ENCODE data around the gene MYO1D. TPM values are rescaled to one million over a fixed set of nuclear protein-coding genes. Genes with fewer than 3 reads are reported as not detected.
"Not testable (repeated sequence)": the region's sequence is repeated elsewhere in the genome, so short reads cannot be mapped to it uniquely, and the experiment has no call there.

The MYO1D gene
- polyA plus RNA-seq: 66.8 TPM
- long read RNA-seq, donor 1, full-length matches to known transcripts: 4 of 4 reads
- long read RNA-seq, donor 1, partial matches to known transcripts: 0 of 4 reads
- long read RNA-seq, donor 1, other reads (novel, unspliced or antisense): 0 of 4 reads
- long read RNA-seq, donor 2, full-length matches to known transcripts: 8 of 8 reads
- long read RNA-seq, donor 2, partial matches to known transcripts: 0 of 8 reads
- long read RNA-seq, donor 2, other reads (novel, unspliced or antisense): 0 of 8 reads
- long read RNA-seq, donor 3: 0 reads
- long read RNA-seq, donor 4: 0 reads
- long read RNA-seq, donor 5, full-length matches to known transcripts: 5 of 5 reads
- long read RNA-seq, donor 5, partial matches to known transcripts: 0 of 5 reads
- long read RNA-seq, donor 5, other reads (novel, unspliced or antisense): 0 of 5 reads
- long read RNA-seq, donor 6, full-length matches to known transcripts: 11 of 16 reads
- long read RNA-seq, donor 6, partial matches to known transcripts: 5 of 16 reads
- long read RNA-seq, donor 6, other reads (novel, unspliced or antisense): 0 of 16 reads
- long read RNA-seq, donor 7, full-length matches to known transcripts: 3 of 3 reads
- long read RNA-seq, donor 7, partial matches to known transcripts: 0 of 3 reads
- long read RNA-seq, donor 7, other reads (novel, unspliced or antisense): 0 of 3 reads
- long read RNA-seq, donor 8, full-length matches to known transcripts: 9 of 9 reads
- long read RNA-seq, donor 8, partial matches to known transcripts: 0 of 9 reads
- long read RNA-seq, donor 8, other reads (novel, unspliced or antisense): 0 of 9 reads
- long read RNA-seq, donor 9, full-length matches to known transcripts: 8 of 14 reads
- long read RNA-seq, donor 9, partial matches to known transcripts: 6 of 14 reads
- long read RNA-seq, donor 9, other reads (novel, unspliced or antisense): 0 of 14 reads
- long read RNA-seq, donor 10, full-length matches to known transcripts: 13 of 18 reads
- long read RNA-seq, donor 10, partial matches to known transcripts: 5 of 18 reads
- long read RNA-seq, donor 10, other reads (novel, unspliced or antisense): 0 of 18 reads
- long read RNA-seq, donor 11, full-length matches to known transcripts: 5 of 5 reads
- long read RNA-seq, donor 11, partial matches to known transcripts: 0 of 5 reads
- long read RNA-seq, donor 11, other reads (novel, unspliced or antisense): 0 of 5 reads

- peak within 1 kb of the TSS; percentile 86 for H3K27ac ChIP-seq (ENCODE audit: low read length)
- H3K4me1 ChIP-seq (ENCODE audit: control insufficient read depth, insufficient read depth, low read length): peaks cover 34% of the 10 kb centered on the region
- WGBS (ENCODE audit: insufficient coverage, low lambda C conversion rate): no CpG with 5 or more reads among the region's 101 CpGs
- no peaks in the 10 kb centered on the region for H3K9me3 ChIP-seq (ENCODE audit: control insufficient read depth, low read depth, low read length)
- DNase-seq: peak; percentile 81 to 94
- H3K36me3 ChIP-seq (ENCODE audit: control insufficient read depth, insufficient read depth, low read length): no peaks in the 10 kb centered on the region
- peak within 1 kb of the TSS; percentile 47 for H3K4me3 ChIP-seq (ENCODE audit: low read length)
- H3K27me3 ChIP-seq (ENCODE audit: control insufficient read depth, insufficient read depth, low read length): no peaks in the 10 kb centered on the region
Observed at GRCh38 chr17:32876417-32877163, at the start of gene MYO1D. Gene MYO1D (minus strand): TSS chr17:32877124. CDS start chr17:32876872, 252 bp downstream.

DNA sequence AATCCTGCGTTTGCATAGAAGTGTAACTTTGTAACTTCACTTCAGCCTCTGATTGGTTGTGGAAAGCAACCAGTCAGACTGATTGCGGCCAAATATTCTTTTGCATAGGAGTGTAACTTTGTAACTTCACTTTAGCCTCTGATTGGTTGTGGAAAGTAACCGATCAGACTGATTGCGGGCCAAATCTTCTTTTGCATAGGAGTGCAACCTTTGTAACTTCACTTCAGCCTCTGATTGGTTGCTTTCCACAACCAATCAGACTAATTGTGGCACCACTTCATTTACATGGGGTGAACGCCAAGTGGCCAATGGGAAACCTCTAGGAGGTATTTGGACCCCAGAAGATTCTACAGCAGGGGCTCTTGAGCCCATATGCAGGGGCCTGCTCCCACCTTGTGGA lies 49.3 kb upstream of the MYO1D start:
- Histone ChIP-seq H3K27me3 (ENCODE audit: control insufficient read depth, insufficient read depth, low read length) (no peaks in the 10 kb centered on the region), H3K4me3 (ENCODE audit: low read length) (no peak overlapping the region), H3K9me3 (ENCODE audit: control insufficient read depth, low read depth, low read length) (no peaks in the 10 kb centered on the region), H3K36me3 (ENCODE audit: control insufficient read depth, insufficient read depth, low read length) (peaks cover 1% of the 10 kb centered on the region), H3K4me1 (ENCODE audit: control insufficient read depth, insufficient read depth, low read length) (peaks cover 14% of the 10 kb centered on the region), H3K27ac (ENCODE audit: low read length) (no peak overlapping the region)
- WGBS (ENCODE audit: insufficient coverage, low lambda C conversion rate): no CpG with 5 or more reads among the region's 5 CpGs
- DNase-seq: no peak

GRCh38 chr17:32923905-32924304 lies 47.0 kb upstream of the MYO1D start:
- H3K4me1 ChIP-seq (ENCODE audit: control insufficient read depth, insufficient read depth, low read length); H3K27me3 ChIP-seq (ENCODE audit: control insufficient read depth, insufficient read depth, low read length); H3K4me3 ChIP-seq (ENCODE audit: low read length); H3K36me3 ChIP-seq (ENCODE audit: control insufficient read depth, insufficient read depth, low read length); H3K9me3 ChIP-seq (ENCODE audit: control insufficient read depth, low read depth, low read length); DNase-seq; H3K27ac ChIP-seq (ENCODE audit: low read length): not testable (repeated sequence)
- WGBS (ENCODE audit: insufficient coverage, low lambda C conversion rate): no CpG with 5 or more reads among the region's 3 CpGs

DNA sequence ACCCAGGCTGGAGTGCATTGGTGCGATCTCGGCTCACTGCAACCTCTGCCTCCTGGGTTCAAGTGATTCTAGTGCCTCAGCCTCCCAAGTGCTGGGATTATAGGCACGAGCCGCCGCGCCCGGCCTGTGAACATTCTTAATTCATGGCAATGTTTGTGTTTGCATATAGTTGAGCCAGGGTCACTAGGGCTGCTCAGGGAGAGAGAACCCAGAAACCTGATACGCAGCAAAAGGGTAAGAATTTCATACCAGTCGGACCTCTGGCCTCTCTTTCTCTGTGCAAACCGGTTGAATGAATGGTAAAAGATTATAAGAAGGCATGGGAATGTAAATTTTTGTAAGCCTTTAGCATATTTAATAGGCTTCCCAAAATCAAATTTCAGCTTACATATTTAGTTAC lies 44.1 kb upstream of the MYO1D start:
- Histone ChIP-seq H3K27ac (ENCODE audit: low read length) (no peak overlapping the region), H3K9me3 (ENCODE audit: control insufficient read depth, low read depth, low read length) (no peaks in the 10 kb centered on the region), H3K4me3 (ENCODE audit: low read length) (no peak overlapping the region), H3K36me3 (ENCODE audit: control insufficient read depth, insufficient read depth, low read length) (no peaks in the 10 kb centered on the region), H3K4me1 (ENCODE audit: control insufficient read depth, insufficient read depth, low read length) (no peaks in the 10 kb centered on the region), H3K27me3 (ENCODE audit: control insufficient read depth, insufficient read depth, low read length) (no peaks in the 10 kb centered on the region)
- no peak for DNase-seq
- WGBS (ENCODE audit: insufficient coverage, low lambda C conversion rate): no CpG with 5 or more reads among the region's 10 CpGs

DNA sequence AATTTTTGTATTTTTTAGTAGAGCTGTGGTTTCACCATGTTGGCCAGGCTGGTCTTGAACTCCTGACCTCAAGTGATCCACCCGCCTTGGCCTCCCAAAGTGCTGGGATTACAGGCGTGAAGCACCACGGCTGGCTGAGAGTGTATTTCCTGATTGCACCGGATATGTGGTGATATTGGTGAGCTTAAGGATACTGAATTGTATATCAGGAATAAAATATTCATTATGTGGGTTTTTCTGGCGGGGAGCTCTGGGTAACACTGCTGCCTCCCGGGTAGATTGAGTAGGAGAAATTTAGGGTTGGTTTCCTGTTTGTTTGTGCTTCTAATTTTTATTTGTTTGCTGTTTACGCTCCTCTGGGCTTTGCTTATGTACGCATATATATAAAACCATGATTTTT lies 43.4 kb upstream of the MYO1D start:
- no peaks in the 10 kb centered on the region for H3K9me3 ChIP-seq (ENCODE audit: control insufficient read depth, low read depth, low read length)
- no peak overlapping the region for H3K4me3 ChIP-seq (ENCODE audit: low read length)
- H3K27me3 ChIP-seq (ENCODE audit: control insufficient read depth, insufficient read depth, low read length): no peaks in the 10 kb centered on the region
- no peaks in the 10 kb centered on the region for H3K36me3 ChIP-seq (ENCODE audit: control insufficient read depth, insufficient read depth, low read length)
- no CpG with 5 or more reads among the region's 8 CpGs for WGBS (ENCODE audit: insufficient coverage, low lambda C conversion rate)
- no peak overlapping the region for H3K27ac ChIP-seq (ENCODE audit: low read length)
- no peaks in the 10 kb centered on the region for H3K4me1 ChIP-seq (ENCODE audit: control insufficient read depth, insufficient read depth, low read length)
- DNase-seq: no peak

DNA sequence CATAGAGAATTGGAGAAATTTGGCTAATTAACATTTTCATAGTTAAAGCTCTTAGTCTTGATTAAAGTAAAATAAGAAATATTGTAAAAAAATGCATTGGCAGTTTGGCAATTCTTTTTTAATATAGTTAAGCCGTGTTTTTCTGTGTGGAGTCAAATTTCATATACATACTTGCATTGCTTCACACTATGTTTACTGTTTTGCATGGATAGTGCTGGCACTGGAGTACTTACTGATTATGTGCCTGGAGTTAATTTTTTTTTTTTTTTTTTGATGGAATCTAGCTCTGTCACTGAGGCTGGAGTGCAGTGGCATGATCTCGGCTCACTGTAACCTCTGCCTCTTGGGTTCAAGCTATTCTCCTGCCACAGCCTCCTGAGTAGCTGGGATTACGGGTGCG lies 43.0 kb upstream of the MYO1D start:
- not testable (repeated sequence) for H3K36me3 ChIP-seq (ENCODE audit: control insufficient read depth, insufficient read depth, low read length); H3K9me3 ChIP-seq (ENCODE audit: control insufficient read depth, low read depth, low read length); H3K4me1 ChIP-seq (ENCODE audit: control insufficient read depth, insufficient read depth, low read length); H3K27ac ChIP-seq (ENCODE audit: low read length); H3K4me3 ChIP-seq (ENCODE audit: low read length); H3K27me3 ChIP-seq (ENCODE audit: control insufficient read depth, insufficient read depth, low read length); DNase-seq
- WGBS (ENCODE audit: insufficient coverage, low lambda C conversion rate): 100% methylated on average over 1 of the region's 4 CpGs

- no peak for DNase-seq
- no CpG with 5 or more reads among the region's 5 CpGs for WGBS (ENCODE audit: insufficient coverage, low lambda C conversion rate)
- no peak overlapping the region for H3K4me3 ChIP-seq (ENCODE audit: low read length)
- no peak overlapping the region for H3K27ac ChIP-seq (ENCODE audit: low read length)
- H3K36me3 ChIP-seq (ENCODE audit: control insufficient read depth, insufficient read depth, low read length): no peaks in the 10 kb centered on the region
- H3K27me3 ChIP-seq (ENCODE audit: control insufficient read depth, insufficient read depth, low read length): no peaks in the 10 kb centered on the region
- H3K4me1 ChIP-seq (ENCODE audit: control insufficient read depth, insufficient read depth, low read length): no peaks in the 10 kb centered on the region
- H3K9me3 ChIP-seq (ENCODE audit: control insufficient read depth, low read depth, low read length): no peaks in the 10 kb centered on the region
Observed at GRCh38 chr17:32917842-32918241, 40.9 kb upstream of the MYO1D start.

- no peaks in the 10 kb centered on the region for H3K36me3 ChIP-seq (ENCODE audit: control insufficient read depth, insufficient read depth, low read length)
- peaks cover 4% of the 10 kb centered on the region for H3K4me1 ChIP-seq (ENCODE audit: control insufficient read depth, insufficient read depth, low read length)
- no peak overlapping the region for H3K4me3 ChIP-seq (ENCODE audit: low read length)
- H3K27me3 ChIP-seq (ENCODE audit: control insufficient read depth, insufficient read depth, low read length): no peaks in the 10 kb centered on the region
- no peak overlapping the region for H3K27ac ChIP-seq (ENCODE audit: low read length)
- no peak for DNase-seq
- no peaks in the 10 kb centered on the region for H3K9me3 ChIP-seq (ENCODE audit: control insufficient read depth, low read depth, low read length)
Observed at GRCh38 chr17:32917081-32917480, 40.2 kb upstream of the MYO1D start.

DNA sequence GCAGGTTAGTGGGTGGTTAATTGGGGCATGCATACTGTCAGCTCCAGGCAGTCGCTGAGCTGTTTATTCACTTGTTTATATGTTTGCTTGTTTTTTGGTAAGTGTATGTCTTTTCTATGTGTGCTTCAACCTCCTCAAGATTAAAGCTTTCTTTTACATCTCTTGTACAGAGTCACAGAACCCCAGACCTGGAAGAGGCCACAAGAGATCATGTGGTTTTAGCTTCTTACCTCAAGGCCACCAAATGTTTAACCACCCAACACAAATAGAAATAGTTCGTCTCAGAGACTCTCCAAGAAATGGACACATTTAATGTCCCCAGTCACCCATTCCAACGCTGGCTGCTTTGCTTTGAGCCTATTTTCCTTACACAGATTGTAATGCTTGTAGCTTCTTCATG lies 39.2 kb upstream of the MYO1D start:
- DNase-seq: no peak
- Histone ChIP-seq H3K4me1 (ENCODE audit: control insufficient read depth, insufficient read depth, low read length) (peaks cover 14% of the 10 kb centered on the region), H3K4me3 (ENCODE audit: low read length) (no peak overlapping the region), H3K9me3 (ENCODE audit: control insufficient read depth, low read depth, low read length) (no peaks in the 10 kb centered on the region), H3K27me3 (ENCODE audit: control insufficient read depth, insufficient read depth, low read length) (no peaks in the 10 kb centered on the region), H3K36me3 (ENCODE audit: control insufficient read depth, insufficient read depth, low read length) (no peaks in the 10 kb centered on the region), H3K27ac (ENCODE audit: low read length) (no peak overlapping the region)
- 100% methylated on average over 1 of the region's 3 CpGs for WGBS (ENCODE audit: insufficient coverage, low lambda C conversion rate)

GRCh38 chr17:32915245-32915644 lies 38.3 kb upstream of the MYO1D start:
- Histone ChIP-seq H3K27ac (ENCODE audit: low read length) (no peak overlapping the region), H3K9me3 (ENCODE audit: control insufficient read depth, low read depth, low read length) (no peaks in the 10 kb centered on the region), H3K4me1 (ENCODE audit: control insufficient read depth, insufficient read depth, low read length) (peaks cover 22% of the 10 kb centered on the region), H3K27me3 (ENCODE audit: control insufficient read depth, insufficient read depth, low read length) (no peaks in the 10 kb centered on the region), H3K4me3 (ENCODE audit: low read length) (no peak overlapping the region), H3K36me3 (ENCODE audit: control insufficient read depth, insufficient read depth, low read length) (no peaks in the 10 kb centered on the region)
- DNase-seq: no peak
- WGBS (ENCODE audit: insufficient coverage, low lambda C conversion rate): no CpG with 5 or more reads among the region's 2 CpGs

All from large intestine (tissue), 12 donors.